ENCODE data around the gene CPVL.

- TF ChIP-seq, protein P1, sequence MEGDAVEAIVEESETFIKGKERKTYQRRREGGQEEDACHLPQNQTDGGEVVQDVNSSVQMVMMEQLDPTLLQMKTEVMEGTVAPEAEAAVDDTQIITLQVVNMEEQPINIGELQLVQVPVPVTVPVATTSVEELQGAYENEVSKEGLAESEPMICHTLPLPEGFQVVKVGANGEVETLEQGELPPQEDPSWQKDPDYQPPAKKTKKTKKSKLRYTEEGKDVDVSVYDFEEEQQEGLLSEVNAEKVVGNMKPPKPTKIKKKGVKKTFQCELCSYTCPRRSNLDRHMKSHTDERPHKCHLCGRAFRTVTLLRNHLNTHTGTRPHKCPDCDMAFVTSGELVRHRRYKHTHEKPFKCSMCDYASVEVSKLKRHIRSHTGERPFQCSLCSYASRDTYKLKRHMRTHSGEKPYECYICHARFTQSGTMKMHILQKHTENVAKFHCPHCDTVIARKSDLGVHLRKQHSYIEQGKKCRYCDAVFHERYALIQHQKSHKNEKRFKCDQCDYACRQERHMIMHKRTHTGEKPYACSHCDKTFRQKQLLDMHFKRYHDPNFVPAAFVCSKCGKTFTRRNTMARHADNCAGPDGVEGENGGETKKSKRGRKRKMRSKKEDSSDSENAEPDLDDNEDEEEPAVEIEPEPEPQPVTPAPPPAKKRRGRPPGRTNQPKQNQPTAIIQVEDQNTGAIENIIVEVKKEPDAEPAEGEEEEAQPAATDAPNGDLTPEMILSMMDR (IDR thresholded peaks at IDR 0.05; ENCODE audit: low read depth, low read length, poor library complexity, severe bottlenecking), result no peak
- TF ChIP-seq EZH2phosphoT487 (IDR thresholded peaks at IDR 0.05; ENCODE audit: borderline replicate concordance, low read length), result no peak
These were observed 49.9 kb downstream of the CPVL start for GRCh38 chr7:29096446-29096730.
